Right lobe of liver (tissue), 4 donors: ENCODE measurements around the gene SERP2.

Experiments used
- CTCF ChIP-seq, 4 donors: fragments of 200-600 bp in 3 of 4; fragments of 450-650 bp in 1 of 4; IDR thresholded peaks; one replicate each; pipeline versions ENCODE4 v1.5.1 to v1.8.0; 2016 to 2022; ENCODE audit warnings: antibody characterized with exemption in 4 of 4, mild to moderate bottlenecking in 2 of 4
- POLR2A ChIP-seq: fragments of 450-650 bp; IDR thresholded peaks from one replicate; pipeline ENCODE4 v1.6.1; 2017; ENCODE audit warnings: antibody characterized with exemption, mild to moderate bottlenecking
- donor health status: DM: no; HTN: no; CAD: no.
- donor health status: DM: no; HTN: no; CAD: no.
- donor health status: DM: no; HTN: yes; CAD: no.

- TF ChIP-seq CTCF (IDR thresholded peaks at IDR 0.05), result no peak
- no peak for TF ChIP-seq POLR2A
Measured at GRCh38 chr13:44346534-44346933, 27.1 kb upstream of the SERP2 start.
